RPMI7951 (cell line): ENCODE results near the gene SLC7A1. TPM values are rescaled to one million over a fixed set of nuclear protein-coding genes. Genes with fewer than 3 reads are reported as not detected.

ENCODE experiments used
- DNase-seq: peaks from one replicate; pipeline ENCODE4 v3.0.0-alpha.2; 2012; ENCODE audit warnings: low read depth
- total RNA-seq: library from RNA; depleted of rRNA; stranded (reverse); fragments of >200 nt; shearing (Covaris generic); gene quantifications from 2 replicates; pipeline ENCODE4 v1.2.3, GENCODE V29; 2014

Gene SLC7A1
- total RNA-seq, 1 experiment from 2014 or later: 11.1 TPM

- DNase-seq: no peak
Measured at GRCh38 chr13:29489650-29490560, 105.6 kb downstream of the SLC7A1 start.

DNA sequence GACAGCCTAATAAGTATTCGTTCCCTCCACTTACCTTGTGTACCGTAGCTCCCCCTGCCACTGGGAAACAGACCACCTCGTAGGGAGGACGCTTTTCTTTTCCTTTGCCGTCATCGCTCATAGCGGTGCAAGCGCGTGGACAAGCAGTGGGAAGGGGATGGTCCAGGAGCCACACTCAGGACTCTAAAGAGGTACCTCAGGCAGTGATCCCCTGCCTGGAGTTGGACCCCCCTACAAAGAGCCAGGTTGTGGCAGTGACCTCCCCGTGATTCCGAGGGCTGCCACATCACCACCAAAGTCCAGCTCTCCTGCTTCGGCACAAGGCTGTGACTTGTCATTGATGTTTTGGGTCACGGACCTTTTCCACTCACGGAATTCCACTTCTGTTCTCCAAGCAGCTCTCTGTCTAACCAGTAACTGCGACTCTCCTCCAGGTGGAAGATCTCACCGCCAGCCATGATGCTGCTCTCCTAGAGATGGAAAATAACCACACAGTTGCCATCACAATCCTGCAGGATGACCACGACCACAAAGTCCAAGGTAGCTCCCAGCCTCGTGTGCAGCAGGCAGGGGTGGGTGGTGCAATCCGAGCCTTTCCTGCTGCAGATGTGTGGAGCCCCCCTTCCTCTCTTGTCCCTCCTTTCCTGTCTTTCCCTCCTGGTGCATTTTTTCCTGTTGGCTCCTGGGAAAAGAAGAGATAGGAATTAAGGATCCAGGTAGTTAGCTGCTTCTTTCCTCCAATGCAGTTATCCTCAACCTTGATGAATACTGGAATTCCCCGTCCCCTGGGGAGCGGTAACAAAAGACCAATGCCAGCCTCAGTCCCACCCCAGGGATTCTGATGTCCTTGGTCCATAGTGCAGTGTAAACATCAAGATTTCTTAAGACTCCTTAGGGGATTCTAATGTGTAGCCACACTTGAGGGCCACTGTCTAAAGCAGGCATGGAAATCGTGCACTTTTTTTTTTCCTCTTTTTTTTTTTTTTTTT lies 107.7 kb downstream of the SLC7A1 start:
- DNase-seq: no peak

- DNase-seq: no peak
Measured at GRCh38 chr13:29486551-29486950, 108.9 kb downstream of the SLC7A1 start.

GRCh38 chr13:29484796-29485195 lies 110.7 kb downstream of the SLC7A1 start:
- DNase-seq: no peak

GRCh38 chr13:29484236-29484635 lies 111.3 kb downstream of the SLC7A1 start:
- DNase-seq: no peak

GRCh38 chr13:29483623-29484022 lies 111.9 kb downstream of the SLC7A1 start:
- DNase-seq: no peak

- DNase-seq: no peak
Measured at GRCh38 chr13:29483211-29483610, 112.3 kb downstream of the SLC7A1 start.

- no peak for DNase-seq
Measured at GRCh38 chr13:29482504-29482903, 113.0 kb downstream of the SLC7A1 start.

DNA sequence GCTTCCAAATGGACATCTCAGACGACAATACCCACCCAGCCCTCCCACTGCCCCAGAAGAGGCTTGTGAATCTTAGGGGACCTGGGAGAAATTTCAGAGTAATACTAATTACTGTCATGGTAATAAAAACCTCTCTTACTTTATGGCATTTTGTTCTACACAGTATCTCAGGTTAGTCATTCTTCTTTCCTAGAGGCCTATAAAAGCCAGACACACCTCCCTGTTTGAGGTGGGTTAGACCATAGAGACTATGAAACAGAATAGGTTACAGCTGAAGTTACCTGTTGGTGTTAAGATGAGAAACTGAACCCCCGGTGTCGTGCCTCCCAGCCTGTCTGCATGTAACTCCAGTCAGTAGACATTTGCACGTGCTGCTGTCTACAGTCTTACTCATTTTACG lies 113.9 kb downstream of the SLC7A1 start:
- DNase-seq: no peak

DNA sequence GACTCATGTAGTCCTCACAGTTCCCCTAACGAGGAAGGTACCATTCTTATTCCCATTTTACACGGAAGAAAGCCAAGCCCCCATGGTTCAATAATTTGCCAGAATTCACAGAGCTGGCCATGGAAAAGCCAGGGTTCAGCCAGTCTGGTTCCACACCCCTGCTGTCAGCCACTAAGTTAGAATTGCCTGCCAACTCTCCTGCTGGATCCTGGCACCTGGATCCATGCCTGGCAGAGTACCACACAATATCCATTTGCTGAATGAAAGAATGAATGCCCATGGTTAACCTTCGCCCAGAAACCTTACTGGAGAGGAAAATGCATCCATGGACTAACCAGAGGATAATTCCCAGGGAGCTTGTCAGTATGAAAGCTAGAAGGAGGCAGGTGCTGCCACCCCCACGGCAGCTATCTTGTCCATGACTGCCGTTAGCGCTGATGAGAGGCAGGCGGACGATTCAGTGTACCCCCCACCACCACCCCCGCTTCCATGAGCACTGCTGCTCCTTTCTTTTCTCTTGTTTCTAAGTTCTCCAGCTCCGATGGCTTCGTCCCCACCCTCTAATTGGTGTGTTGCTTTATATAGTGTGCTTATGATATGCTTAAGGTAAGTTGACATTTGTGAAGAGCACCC lies 114.5 kb downstream of the SLC7A1 start:
- no peak for DNase-seq

- DNase-seq: no peak
Measured at GRCh38 chr13:29479716-29480492, 115.6 kb downstream of the SLC7A1 start.

DNA sequence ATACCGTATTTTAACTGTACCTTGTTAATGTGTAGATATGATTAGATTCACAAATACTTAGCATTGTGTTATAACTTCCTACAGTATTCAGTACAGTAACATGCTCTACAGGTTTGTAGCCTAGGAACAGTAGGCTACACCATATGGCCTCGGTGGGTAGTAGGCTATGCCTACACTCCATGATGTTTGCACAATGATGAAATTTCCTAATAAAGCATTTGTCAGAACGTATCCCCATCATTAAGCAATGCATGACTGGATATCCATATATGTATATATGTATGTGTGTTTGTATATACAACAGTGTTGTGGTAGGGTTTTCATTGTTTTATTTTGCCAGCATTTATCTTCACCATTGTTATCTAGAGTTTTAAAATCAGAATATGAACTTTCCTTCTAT lies 119.4 kb downstream of the SLC7A1 start:
- DNase-seq: no peak

DNA sequence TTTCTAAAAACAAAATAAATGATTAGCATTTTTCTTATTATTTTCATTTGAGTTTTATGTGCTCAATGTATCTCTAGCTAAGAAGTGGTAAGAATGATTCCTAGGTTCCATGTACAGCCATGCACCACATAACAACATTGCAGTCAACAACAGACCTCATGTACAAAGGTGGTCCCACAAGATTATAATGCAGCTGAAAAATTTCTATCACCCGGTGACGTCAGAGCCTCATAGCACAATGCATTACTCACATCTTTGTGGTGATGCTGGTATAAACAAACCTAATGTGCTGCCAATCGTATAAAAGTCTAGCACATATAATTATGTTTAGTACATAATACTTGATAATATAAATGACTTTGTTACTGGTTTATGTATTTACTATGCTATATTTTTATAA lies 120.5 kb downstream of the SLC7A1 start:
- peak; percentile 65 for DNase-seq

- DNase-seq: no peak
Measured at GRCh38 chr13:29473166-29473565, 122.3 kb downstream of the SLC7A1 start.

DNA sequence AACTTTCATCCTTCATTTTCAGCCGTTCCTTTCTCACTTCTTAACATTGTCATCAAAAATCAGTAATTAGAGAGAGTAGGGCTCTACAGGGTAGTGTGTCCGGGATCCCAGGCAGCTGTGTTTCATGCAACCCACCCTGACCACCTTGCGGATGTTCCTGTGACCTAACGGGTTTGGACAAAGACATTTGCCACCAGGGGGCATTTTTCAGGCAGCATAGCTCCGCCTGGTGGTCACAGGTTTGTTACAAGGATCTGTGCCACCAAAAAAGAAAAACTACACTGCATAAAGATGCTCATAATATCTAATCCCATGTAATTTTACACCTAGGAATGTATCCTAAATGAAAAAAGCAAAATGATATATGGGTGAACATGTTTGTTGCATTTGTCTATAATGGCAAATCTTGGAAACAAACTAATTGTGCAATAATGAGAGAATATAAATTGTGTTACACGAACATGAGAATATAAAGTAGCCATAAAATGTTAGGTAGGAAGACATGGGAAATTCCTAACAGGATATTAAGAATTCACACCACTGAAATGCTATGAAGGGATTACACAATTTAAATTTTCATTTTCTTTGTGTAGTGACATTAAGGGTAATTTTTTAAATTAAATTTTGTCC lies 123.0 kb downstream of the SLC7A1 start:
- peak; percentile 53 for DNase-seq

- no peak for DNase-seq
Measured at GRCh38 chr13:29471551-29471950, 123.9 kb downstream of the SLC7A1 start.

GRCh38 chr13:29465741-29466293 lies 129.7 kb downstream of the SLC7A1 start:
- peak; percentile 81 for DNase-seq

DNA sequence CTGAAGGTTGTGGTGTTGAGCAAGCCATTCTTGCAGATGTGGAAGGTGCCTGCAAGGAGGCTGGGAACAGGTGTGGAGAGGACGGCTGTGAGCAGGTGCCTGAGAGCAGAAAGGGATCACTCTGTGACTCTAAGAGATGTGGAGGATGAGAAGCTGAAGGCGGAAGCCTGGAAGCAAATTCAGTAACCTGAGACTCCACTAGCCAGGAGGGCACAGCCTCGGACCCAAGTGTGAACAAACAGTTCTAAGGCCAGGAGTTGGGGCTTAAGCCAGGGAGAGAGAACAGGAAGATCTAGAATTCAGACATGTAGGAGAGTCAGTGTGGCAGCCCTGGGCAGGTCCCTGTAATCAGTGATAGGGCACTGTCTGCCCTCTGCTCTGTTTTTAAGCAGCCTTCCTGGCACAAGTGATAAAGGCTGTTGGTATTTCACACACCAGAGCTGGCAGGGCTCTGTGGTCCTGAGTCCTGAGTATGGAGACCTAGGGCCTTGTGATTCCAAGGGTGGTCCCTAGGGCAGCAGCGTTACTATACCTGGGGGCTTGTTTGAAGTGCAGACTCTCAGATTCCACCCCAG lies 131.3 kb downstream of the SLC7A1 start:
- no peak for DNase-seq

DNA sequence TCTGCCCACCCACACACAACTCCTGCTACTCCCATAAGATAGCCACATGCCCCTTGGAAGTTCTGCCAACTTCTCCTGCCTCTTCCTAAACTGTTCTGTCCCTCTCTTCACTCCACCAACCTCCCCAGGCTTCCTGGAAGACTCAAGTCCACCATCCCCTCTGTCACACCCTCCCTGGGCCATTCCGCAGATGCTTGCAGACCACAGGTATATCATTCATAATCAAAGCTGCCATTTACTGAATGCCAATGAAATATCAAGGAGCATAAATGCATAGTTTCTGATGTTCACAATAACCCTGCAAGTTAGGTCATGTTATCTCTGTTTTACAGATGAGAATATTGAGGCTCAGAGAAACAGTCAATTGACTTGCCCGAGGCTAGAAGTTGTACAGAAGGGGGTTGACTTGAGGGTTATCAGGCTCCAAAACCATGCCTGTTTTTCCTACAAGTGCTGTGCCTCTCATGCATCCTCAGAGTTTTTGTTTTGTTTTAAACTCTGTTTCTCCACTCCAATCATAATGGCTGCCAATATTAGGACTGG lies 135.6 kb downstream of the SLC7A1 start:
- DNase-seq: no peak
